A549 (cell line): Measurements from ENCODE around the gene SYT2. TPM values are rescaled to one million over a fixed set of nuclear protein-coding genes. Genes with fewer than 3 reads are reported as not detected.
"Not testable (repeated sequence)": the region's sequence is repeated elsewhere in the genome, so short reads cannot be mapped to it uniquely, and the experiment has no call there.

Source experiments
- ATAC-seq, 2 experiments: fragments of 200-7000 bp in 1 of 2; fragments of >200 bp in 1 of 2; cut with Nextera tagmentation in 1 of 2; cut with Tn5 transposase in 1 of 2; 3 replicates each; pipeline versions ENCODE4 v1.8.0 to v1.9.1; 2018 to 2020; ENCODE audit warnings: mild to moderate bottlenecking in 1 of 2, moderate library complexity in 1 of 2
- CTCF ChIA-PET: fragments of 300-600 bp; sonication (Branson Sonifier 250); formaldehyde crosslinking; extraction: SDS; loops from one replicate; lab custom pipeline; 2021; ENCODE audit warnings: antibody characterized with exemption, inconsistent platforms; lab: Yijun Ruan, JAX
- POLR2A ChIA-PET: fragments of 350-600 bp; formaldehyde crosslinking; extraction: SDS; loops from one replicate; lab custom pipeline; 2021; ENCODE audit warnings: antibody characterized with exemption, inconsistent platforms; lab: Yijun Ruan, JAX
- DNase-seq, 2 experiments: peaks; one replicate each; pipeline versions ENCODE4 v3.0.0 to v3.0.0-alpha.2; 2011 to 2016; ENCODE audit warnings: low read depth in 1 of 2, low spot score in 1 of 2
- FAIRE-seq: peaks from 2 replicates; lab custom pipeline; 2011; peaks lifted over from hg19 to GRCh38; lab: Jason Lieb, UNC
- H3K27ac ChIP-seq, 2 experiments: fragments of >200 bp; sonication (Bioruptor Twin); formaldehyde crosslinking; 3 replicates each; pipeline ENCODE4 v1.5.1; 2016 to 2017
- H3K4me1 ChIP-seq: fragments of >200 bp; sonication (Bioruptor Twin); formaldehyde crosslinking; 3 replicates; pipeline ENCODE4 v1.6.1; 2016
- H3K4me2 ChIP-seq: fragments of >200 bp; sonication (Bioruptor Twin); formaldehyde crosslinking; 3 replicates; pipeline ENCODE4 v1.6.1; 2016
- H3K4me3 ChIP-seq: fragments of >200 bp; sonication (Bioruptor Twin); formaldehyde crosslinking; 3 replicates; pipeline ENCODE4 v1.5.1; 2016
- H3K9me3 ChIP-seq: fragments of >200 bp; sonication (Bioruptor Twin); formaldehyde crosslinking; 3 replicates; pipeline ENCODE4 v1.6.1; 2016
- BHLHE40 ChIP-seq: IDR thresholded peaks from 2 replicates; pipeline ENCODE4 v1.6.1; 2012; ENCODE audit warnings: low read depth, low read length, inconsistent platforms
- CBX8 ChIP-seq: fragments of 200-600 bp; sonication (generic); IDR thresholded peaks from 2 replicates; pipeline ENCODE4 v1.6.1; 2016
- EHMT2 ChIP-seq: fragments of 200-600 bp; sonication (generic); IDR thresholded peaks from 2 replicates; pipeline ENCODE4 v1.6.1; 2016; ENCODE audit warnings: antibody characterized with exemption, low read depth, mild to moderate bottlenecking, moderate library complexity
- EP300 ChIP-seq, 2 experiments: fragments of >200 bp; sonication (Bioruptor Twin); formaldehyde crosslinking; IDR thresholded peaks; 2 replicates in 1 of 2; 3 replicates in 1 of 2; pipeline ENCODE4 v1.6.1; 2016 to 2017
- FOSB ChIP-seq: fragments of 250-450 bp; sonication (Bioruptor Pico); IDR thresholded peaks from 2 replicates; pipeline ENCODE4 v1.5.0; 2020; ENCODE audit warnings: mild to moderate bottlenecking, moderate library complexity
- FOXS1 ChIP-seq: fragments of 250-450 bp; sonication (Bioruptor Pico); IDR thresholded peaks from 2 replicates; pipeline ENCODE4 v1.5.0; 2020; ENCODE audit warnings: mild to moderate bottlenecking, moderate library complexity
- GATA3 ChIP-seq: IDR thresholded peaks from 2 replicates; pipeline ENCODE4 v1.6.1; 2012; ENCODE audit warnings: borderline replicate concordance
- HOXA7 ChIP-seq: fragments of 250-450 bp; sonication (Bioruptor Pico); IDR thresholded peaks from 2 replicates; pipeline ENCODE4 v1.5.0; 2020; ENCODE audit warnings: mild to moderate bottlenecking, moderate library complexity
- HOXB5 ChIP-seq: fragments of 250-450 bp; sonication (Bioruptor Pico); IDR thresholded peaks from 2 replicates; pipeline ENCODE4 v1.5.0; 2020; ENCODE audit warnings: mild to moderate bottlenecking, moderate library complexity
- JUN ChIP-seq, 2 experiments: fragments of >200 bp; sonication (Bioruptor Twin); formaldehyde crosslinking; IDR thresholded peaks; 2 replicates in 1 of 2; 3 replicates in 1 of 2; pipeline ENCODE4 v1.6.1; 2016 to 2017
- JUNB ChIP-seq: fragments of >200 bp; sonication (Bioruptor Twin); formaldehyde crosslinking; IDR thresholded peaks from 2 replicates; pipeline ENCODE4 v1.6.1; 2016
- MAFK ChIP-seq: fragments of 450-650 bp; IDR thresholded peaks from 2 replicates; pipeline ENCODE4 v1.6.1; 2014; ENCODE audit not compliant: partially characterized antibody
- MAX ChIP-seq: IDR thresholded peaks from 2 replicates; pipeline ENCODE4 v1.6.1; 2012
- MAZ ChIP-seq: fragments of 150-350 bp; IDR thresholded peaks from 2 replicates; pipeline ENCODE4 v1.6.1; 2014; ENCODE audit warnings: antibody characterized with exemption, low read depth, low read length, borderline replicate concordance
- NR3C1 ChIP-seq: fragments of >200 bp; sonication (Bioruptor Twin); formaldehyde crosslinking; IDR thresholded peaks from 3 replicates; pipeline ENCODE4 v1.6.1; 2017
- POLR2A ChIP-seq: IDR thresholded peaks from 2 replicates; pipeline ENCODE4 v1.6.1; 2012; ENCODE audit warnings: mild to moderate bottlenecking, low read length
- POLR2AphosphoS2 ChIP-seq: conservative IDR thresholded peaks from 2 replicates; pipeline ENCODE4 v1.6.1; 2012; ENCODE audit warnings: low read length, improper control_type of control experiment, inconsistent platforms
- RCOR1 ChIP-seq: fragments of 150-350 bp; IDR thresholded peaks from 2 replicates; pipeline ENCODE4 v1.6.1; 2014; ENCODE audit warnings: antibody characterized with exemption, low read length, low read depth
- RNF2 ChIP-seq: fragments of 200-600 bp; sonication (generic); IDR thresholded peaks from 2 replicates; pipeline ENCODE4 v1.6.1; 2016; ENCODE audit warnings: low read depth, mild to moderate bottlenecking, antibody characterized with exemption, moderate library complexity, borderline replicate concordance
- TFCP2L1 ChIP-seq: fragments of 250-450 bp; sonication (Bioruptor Pico); IDR thresholded peaks from 2 replicates; pipeline ENCODE4 v1.5.0; 2021; ENCODE audit warnings: mild to moderate bottlenecking
- ZNF302 ChIP-seq: fragments of 250-450 bp; sonication (Bioruptor Pico); IDR thresholded peaks from 2 replicates; pipeline ENCODE4 v1.9.0; 2021; ENCODE audit warnings: inconsistent platforms, mild to moderate bottlenecking, moderate library complexity
- WGBS: methylation state at CpG from one replicate; pipeline ENCODE4 v1.1.6; 2017; ENCODE audit errors: missing lambda C conversion rate; 5-methylcytosine and 5-hydroxymethylcytosine counted together
- polyA plus RNA-seq, 4 experiments: library from polyadenylated mRNA; depleted of rRNA in 3 of 4; stranded (reverse); fragments of >200 nt; fragmentation: RNase III in 1 of 4; extraction: RNeasy Plus Mini Kit Qiagen cat#74134 plus additional on column Dnase treatment in 1 of 4; gene quantifications; 2 replicates in 3 of 4; 3 replicates in 1 of 4; pipeline ENCODE4 v1.2.3, GENCODE V29; 2011 to 2017

The SYT2 gene
- polyA plus RNA-seq, 2 of the 4 experiments (the other 2 are of a cell fraction): 0.03 to 0.04 TPM

- Histone ChIP-seq H3K4me1 (peaks cover 36% of the 10 kb centered on the region), H3K4me2 (peak overlapping the region; percentile 34; the same call in 2 of the 3 replicates), H3K9me3 (no peaks in the 10 kb centered on the region), H3K27ac (peak overlapping the region in 1 of 2 experiments; percentile 27; a peak in 1 of 6 replicates), H3K4me3 (no peak overlapping the region)
- no peak for TF ChIP-seq RCOR1
- no peak for TF ChIP-seq ZNF302 (CRISPR knock-in tag)
- no peak for TF ChIP-seq GATA3
- no peak for TF ChIP-seq CBX8
- no peak for TF ChIP-seq EHMT2
- no peak for FAIRE-seq
- no peak for ATAC-seq
- CTCF ChIA-PET: interaction anchor here (1.1 kb wide), 1 partner anchor 57 kb away, joined by 3 read pairs; no protein-coding TSS in a partner anchor
- POLR2A ChIA-PET: no interaction called here
- DNase-seq: no peak
- 50% methylated on average over 2 of the region's 2 CpGs for WGBS
Observed at GRCh38 chr1:202619505-202619904, 90.7 kb downstream of the SYT2 start.

GRCh38 chr1:202619012-202619411 lies 91.2 kb downstream of the SYT2 start:
- H3K4me3 ChIP-seq, ATAC-seq, POLR2A ChIA-PET, DNase-seq, FAIRE-seq, H3K9me3 ChIP-seq: not testable (repeated sequence)
- WGBS: 98% methylated on average over 10 of the region's 11 CpGs
- CTCF ChIA-PET: interaction anchor here (1.1 to 1.2 kb wide), 2 partner anchors 45 to 56 kb away, joined by 3 read pairs; no protein-coding TSS in a partner anchor
- peaks cover 36% of the 10 kb centered on the region for H3K4me1 ChIP-seq
- peak overlapping the region in 1 of 2 experiments; percentile 38; a peak in 1 of 6 replicates for H3K27ac ChIP-seq
- peak overlapping the region; percentile 42; the same call in 2 of the 3 replicates for H3K4me2 ChIP-seq

- POLR2A ChIA-PET: no interaction called here
Observed at GRCh38 chr1:202616355-202616915, 93.8 kb downstream of the SYT2 start.

GRCh38 chr1:202615501-202616354 lies 94.5 kb downstream of the SYT2 start:
- Histone ChIP-seq H3K9me3 (no peaks in the 10 kb centered on the region), H3K4me2 (no peak overlapping the region), H3K4me3 (no peak overlapping the region), H3K27ac (peak overlapping the region in 1 of 2 experiments; percentile 27; a peak in 1 of 6 replicates), H3K4me1 (peaks cover 24% of the 10 kb centered on the region)
- FAIRE-seq (no peak), DNase-seq (no peak), ATAC-seq (peak in 1 of 2 experiments; percentile 28; a peak in 2 of 6 replicates)
- 79% methylated on average over 10 of the region's 11 CpGs for WGBS
- TF ChIP-seq POLR2A: no peak
- TF ChIP-seq MAFK: no peak
- no peak for TF ChIP-seq JUN (IDR thresholded peaks at IDR 0.05)
- TF ChIP-seq MAZ: no peak
- TF ChIP-seq BHLHE40: no peak
- TF ChIP-seq POLR2AphosphoS2: no peak
- no peak for TF ChIP-seq FOXS1
- no peak for TF ChIP-seq HOXA7 (CRISPR knock-in tag)
- ChIA-PET POLR2A (no interaction called here), CTCF (interaction anchor here (1.0 to 4.0 kb wide), 6 partner anchors 10 to 139 kb away, joined by 3 to 25 read pairs (median 4); no protein-coding TSS in a partner anchor)

More at GRCh38 chr1:202616355-202616915, 93.8 kb downstream of the SYT2 start:
- Histone ChIP-seq H3K4me2 (no peak overlapping the region), H3K4me1 (peaks cover 24% of the 10 kb centered on the region), H3K27ac (no peak overlapping the region), H3K9me3 (no peaks in the 10 kb centered on the region), H3K4me3 (no peak overlapping the region)
- DNase-seq (no peak), FAIRE-seq (no peak), ATAC-seq (no peak)
- 94% methylated on average over 12 of the region's 13 CpGs for WGBS
- CTCF ChIA-PET: interaction anchor here (1.3 to 4.0 kb wide), 3 partner anchors 9 to 18 kb away, joined by 3 to 25 read pairs (median 8); no protein-coding TSS in a partner anchor
- no peak for TF ChIP-seq NR3C1
- no peak for TF ChIP-seq TFCP2L1
- TF ChIP-seq FOSB (CRISPR knock-in tag): no peak
- no peak for TF ChIP-seq JUNB
- TF ChIP-seq RNF2: no peak
- TF ChIP-seq MAX: no peak
- no peak for TF ChIP-seq HOXB5
- TF ChIP-seq EP300 (IDR thresholded peaks at IDR 0.05): no peak

- POLR2A ChIA-PET, FAIRE-seq, DNase-seq, H3K4me3 ChIP-seq, H3K4me2 ChIP-seq, H3K9me3 ChIP-seq: not testable (repeated sequence)
- 83% methylated on average over 1 of the region's 1 CpG for WGBS
- ATAC-seq: peak in 1 of 2 experiments; percentile 23; a peak in 2 of 6 replicates
- CTCF ChIA-PET: interaction anchor here (1.0 to 4.0 kb wide), 5 partner anchors 14 to 139 kb away, joined by 3 to 25 read pairs (median 3); no protein-coding TSS in a partner anchor
- H3K27ac ChIP-seq: peak overlapping the region in 1 of 2 experiments; percentile 27; a peak in 1 of 6 replicates
- H3K4me1 ChIP-seq: peaks cover 24% of the 10 kb centered on the region
Observed at GRCh38 chr1:202615208-202615500, 95.1 kb downstream of the SYT2 start.
